Breast epithelium (tissue), 4 donors: ENCODE data around the gene TMEM80. TPM values are rescaled to one million over a fixed set of nuclear protein-coding genes. Genes with fewer than 3 reads are reported as not detected.
A peak's percentile ranks its signal among the peaks of the same experiment; 100 is the strongest.

Experiments
- DNase-seq, 2 donors: peaks; one replicate each; pipeline ENCODE4 v3.0.0-alpha.2; 2019; ENCODE audit warnings: low spot score in 2 of 2
- H3K27ac ChIP-seq, 2 donors: fragments of 200-600 bp; sonication (generic) in 1 of 2; one replicate each; pipeline ENCODE4 v1.5.1; 2016 to 2019; ENCODE audit warnings: mild to moderate bottlenecking in 1 of 2
- H3K27me3 ChIP-seq, 2 donors: fragments of 200-600 bp; sonication (generic) in 1 of 2; one replicate each; pipeline versions ENCODE4 v1.5.1 to v1.6.0; 2017 to 2019; ENCODE audit warnings: control low read depth in 1 of 2, mild to moderate bottlenecking in 1 of 2
- H3K36me3 ChIP-seq: fragments of 200-600 bp; one replicate; pipeline ENCODE4 v1.5.1; 2019
- H3K4me1 ChIP-seq, 2 donors: fragments of 200-600 bp; sonication (generic); one replicate each; pipeline ENCODE4 v1.5.1; 2016 to 2019; ENCODE audit warnings: control low read depth in 1 of 2
- H3K4me3 ChIP-seq, 3 donors: fragments of 200-600 bp; sonication (generic); 1 replicate in 2 of 3; 2 replicates in 1 of 3; pipeline ENCODE4 v1.5.1; 2016 to 2019; ENCODE audit warnings: mild to moderate bottlenecking in 3 of 3, moderate library complexity in 2 of 3
- H3K9me3 ChIP-seq, 2 donors: fragments of 200-600 bp; sonication (generic) in 1 of 2; one replicate each; pipeline ENCODE4 v1.5.1; 2016 to 2019; ENCODE audit warnings: control low read depth in 1 of 2
- CTCF ChIP-seq, 3 donors: fragments of 450-650 bp; IDR thresholded peaks; one replicate each; pipeline ENCODE4 v1.5.1; 2016 to 2017; ENCODE audit warnings: antibody characterized with exemption in 3 of 3, mild to moderate bottlenecking in 3 of 3, moderate library complexity in 3 of 3
- POLR2A ChIP-seq: fragments of 450-650 bp; IDR thresholded peaks from one replicate; pipeline ENCODE4 v1.6.1; 2016; ENCODE audit warnings: antibody characterized with exemption, mild to moderate bottlenecking, moderate library complexity
- POLR2AphosphoS5 ChIP-seq, 3 donors: sonication (generic); formaldehyde crosslinking; IDR thresholded peaks; one replicate each; pipeline ENCODE4 v1.6.1; 2017; ENCODE audit warnings: antibody characterized with exemption in 3 of 3
- intact Hi-C: fragments of 100-400 bp; cut with DNase I; formaldehyde crosslinking; loops from one replicate; pipeline ENCODE4 v1.15.1; 2023; ENCODE audit warnings: low total_unique reads
- total RNA-seq, 3 donors: library from RNA; depleted of rRNA; stranded (reverse); fragments of >200 nt; gene quantifications; one replicate each; pipeline ENCODE4 v1.1.0, GENCODE V29; 2016

The TMEM80 gene
- total RNA-seq, 3 donors from 2014 or later: 25.9 to 51.8 (median 29.1) TPM

DNA sequence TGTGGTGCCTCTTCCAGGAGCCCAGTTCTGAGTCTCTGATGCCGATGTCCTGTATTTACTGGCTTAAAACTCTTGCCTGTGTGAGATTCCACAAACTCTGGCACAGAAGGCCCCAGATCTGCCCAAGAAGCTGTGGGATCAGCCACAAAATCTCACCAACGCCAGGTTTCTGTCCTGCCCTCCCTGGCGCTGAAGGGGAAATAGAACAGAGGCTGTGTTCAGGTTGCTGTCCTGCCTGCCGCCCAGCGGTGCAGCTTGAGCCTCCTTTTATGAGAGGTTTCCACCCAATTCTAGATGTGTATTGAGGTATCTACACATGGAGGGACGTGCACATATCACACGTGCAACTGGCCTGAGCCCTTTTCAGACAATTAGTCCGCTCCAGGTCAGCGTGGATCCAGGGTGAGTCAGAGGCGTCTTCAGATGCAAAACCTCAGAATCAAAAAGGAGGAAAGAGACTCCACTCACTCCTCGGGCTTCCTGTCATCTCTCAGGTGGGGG lies 2.2 kb downstream of the TMEM80 start:
- no peak for TF ChIP-seq CTCF (IDR thresholded peaks at IDR 0.05)
- TF ChIP-seq POLR2A: no peak
- TF ChIP-seq POLR2AphosphoS5 (IDR thresholded peaks at IDR 0.05): no peak
- H3K4me3 ChIP-seq: peak overlapping the region in 2 of 3 donors; percentile 89 to 90
- H3K9me3 ChIP-seq: no peaks in the 10 kb centered on the region
- H3K27me3 ChIP-seq: no peaks in the 10 kb centered on the region
- intact Hi-C loops: no loop called here
- DNase-seq: no peak
- peak overlapping the region; percentile 100 for H3K27ac ChIP-seq
- H3K36me3 ChIP-seq: no peaks in the 10 kb centered on the region
- peaks cover 13 to 35% of the 10 kb centered on the region in 2 donors for H3K4me1 ChIP-seq

DNA sequence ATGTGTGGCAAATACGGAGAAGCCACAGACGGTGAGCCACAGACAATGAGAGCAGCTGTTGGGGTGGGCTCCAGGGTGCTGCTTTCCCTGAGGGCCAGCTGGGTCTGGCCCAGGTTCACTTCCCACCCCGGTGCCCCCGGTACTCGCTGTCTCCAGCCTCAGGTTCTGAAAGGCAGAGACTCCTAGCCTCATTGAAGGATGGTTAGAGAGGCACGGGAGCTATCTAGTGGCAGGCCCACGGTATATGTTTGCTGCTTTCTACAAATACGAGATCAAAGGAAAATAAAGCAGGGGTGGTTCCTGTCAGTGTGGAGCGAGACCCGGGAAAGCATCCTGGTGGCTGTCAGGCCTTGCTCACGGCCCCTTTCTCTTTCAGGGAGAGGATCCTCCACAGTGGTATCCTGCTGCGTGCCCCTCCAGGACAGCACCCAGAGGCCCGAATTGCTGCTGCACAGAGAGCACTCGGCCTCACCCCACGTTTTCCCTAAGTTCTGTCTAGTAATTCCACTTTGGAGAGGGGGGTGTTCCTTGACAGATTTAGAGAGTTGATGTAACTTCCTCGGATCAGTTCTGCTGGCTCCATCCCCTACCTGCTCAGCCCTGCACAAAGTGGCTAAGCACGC lies 3.0 kb downstream of the TMEM80 start:
- no peaks in the 10 kb centered on the region for H3K9me3 ChIP-seq
- no peaks in the 10 kb centered on the region for H3K27me3 ChIP-seq
- peaks cover 9 to 31% of the 10 kb centered on the region in 2 donors for H3K4me1 ChIP-seq
- no peaks in the 10 kb centered on the region for H3K36me3 ChIP-seq
- no peak overlapping the region for H3K4me3 ChIP-seq
- H3K27ac ChIP-seq: peak overlapping the region; percentile 100
- DNase-seq: no peak
- intact Hi-C loops: no loop called here
- no peak for TF ChIP-seq POLR2AphosphoS5 (IDR thresholded peaks at IDR 0.05)
- no peak for TF ChIP-seq CTCF (IDR thresholded peaks at IDR 0.05)
- TF ChIP-seq POLR2A: no peak

GRCh38 chr11:699116-699508 lies 3.5 kb downstream of the TMEM80 start:
- Histone ChIP-seq H3K27me3 (no peaks in the 10 kb centered on the region), H3K4me1 (peaks cover 5 to 26% of the 10 kb centered on the region in 2 donors), H3K4me3 (no peak overlapping the region), H3K36me3 (no peaks in the 10 kb centered on the region), H3K27ac (peak overlapping the region; percentile 100), H3K9me3 (no peaks in the 10 kb centered on the region)
- intact Hi-C loops: no loop called here
- no peak for DNase-seq
- no peak for TF ChIP-seq POLR2A
- no peak for TF ChIP-seq CTCF (IDR thresholded peaks at IDR 0.05)
- TF ChIP-seq POLR2AphosphoS5 (IDR thresholded peaks at IDR 0.05): no peak

GRCh38 chr11:699753-700152 lies 4.1 kb downstream of the TMEM80 start:
- peak overlapping the region in 1 of 2 donors; percentile 16 for H3K27ac ChIP-seq
- no peak overlapping the region for H3K4me3 ChIP-seq
- peaks cover 5 to 24% of the 10 kb centered on the region in 2 donors for H3K4me1 ChIP-seq
- no peaks in the 10 kb centered on the region for H3K9me3 ChIP-seq
- no peaks in the 10 kb centered on the region for H3K36me3 ChIP-seq
- no peak for TF ChIP-seq CTCF (IDR thresholded peaks at IDR 0.05)
- H3K27me3 ChIP-seq: no peaks in the 10 kb centered on the region
- intact Hi-C loops: no loop called here
- DNase-seq: no peak

- TF ChIP-seq POLR2AphosphoS5 (IDR thresholded peaks at IDR 0.05) (no peak), POLR2A (no peak), CTCF (IDR thresholded peaks at IDR 0.05) (no peak)
- intact Hi-C loops: no loop called here
- no peaks in the 10 kb centered on the region for H3K9me3 ChIP-seq
- no peak for DNase-seq
- H3K36me3 ChIP-seq: no peaks in the 10 kb centered on the region
- H3K27ac ChIP-seq: peak overlapping the region; percentile 60 to 96
- peaks cover 10 to 33% of the 10 kb centered on the region in 2 donors for H3K4me1 ChIP-seq
- H3K4me3 ChIP-seq: no peak overlapping the region
- H3K27me3 ChIP-seq: no peaks in the 10 kb centered on the region
Observed at GRCh38 chr11:701741-702461, 6.3 kb downstream of the TMEM80 start.
